Activated T-helper 2 cell treated with anti-CD3 and anti-CD28 coated beads, Interferon-gamma antibody, Interleukin-2, Interleukin-4, amounts not matched to agents 10 μg/mL and 5 μg/mL and 100 μg/mL, durations not matched to agents 14 hours and 24 hours and 36 hours (primary cell): ENCODE results near the gene MEGF8. TPM values are rescaled to one million over a fixed set of nuclear protein-coding genes. Genes with fewer than 3 reads are reported as not detected.
A peak's percentile ranks its signal among the peaks of the same experiment; 100 is the strongest.

Experiments used
- DNase-seq: peaks from one replicate; pipeline ENCODE4 v3.0.0; 2021; ENCODE audit warnings: low spot score
- H3K27ac Mint-ChIP-seq: one replicate; pipeline ENCODE4 v1.8.0; 2021; ENCODE audit warnings: mixed read lengths
- H3K27me3 Mint-ChIP-seq: one replicate; pipeline ENCODE4 v1.8.0; 2021; ENCODE audit warnings: low read depth, mixed read lengths
- H3K36me3 Mint-ChIP-seq: one replicate; pipeline ENCODE4 v1.8.0; 2021; ENCODE audit warnings: low read depth, mixed read lengths
- H3K4me1 Mint-ChIP-seq: one replicate; pipeline ENCODE4 v1.8.0; 2021; ENCODE audit warnings: low read depth, mixed read lengths
- H3K4me3 Mint-ChIP-seq: one replicate; pipeline ENCODE4 v1.8.0; 2021; ENCODE audit warnings: low read depth, mild to moderate bottlenecking, moderate library complexity, mixed read lengths
- H3K9me3 Mint-ChIP-seq: one replicate; pipeline ENCODE4 v1.8.0; 2021; ENCODE audit warnings: mixed read lengths
- intact Hi-C: fragments of 100-400 bp; cut with micrococcal nuclease; formaldehyde crosslinking; loops from one replicate; pipeline ENCODE4 v1.15.1; 2023
- total RNA-seq: library from RNA; stranded (reverse); gene quantifications from 2 replicates; pipeline ENCODE4 v1.2.3, GENCODE V29; 2022

The MEGF8 gene
- total RNA-seq, result 9.7 and 10.3 TPM in 2 replicates

GRCh38 chr19:42325308-42325895 is at the start of gene MEGF8:
TSS of gene MEGF8 (plus strand) at chr19:42325635. CDS start at chr19:42326244, 609 bp downstream.
- Mint-ChIP-seq H3K36me3 (no peaks in the 10 kb centered on the region), H3K4me1 (peaks cover 12% of the 10 kb centered on the region), H3K9me3 (no peaks in the 10 kb centered on the region), H3K4me3 (peak within 1 kb of the TSS; percentile 87), H3K27ac (peak within 1 kb of the TSS; percentile 73), H3K27me3 (peaks cover 25% of the 10 kb centered on the region)
- intact Hi-C loops, result loop anchor here (1.0 to 2.0 kb wide), 5 partner anchors 12 to 217 kb away; partner anchors contain the start of gene TMEM145
- DNase-seq, result peak; percentile 98

- peak overlapping the region; percentile 0 for H3K4me3 Mint-ChIP-seq
- no peak for DNase-seq
- intact Hi-C loops, result no loop called here
- H3K9me3 Mint-ChIP-seq, result no peaks in the 10 kb centered on the region
- peaks cover 34% of the 10 kb centered on the region for H3K4me1 Mint-ChIP-seq
- peak overlapping the region; percentile 74 for H3K27ac Mint-ChIP-seq
- H3K27me3 Mint-ChIP-seq, result no peaks in the 10 kb centered on the region
- peaks cover 43% of the 10 kb centered on the region for H3K36me3 Mint-ChIP-seq
Measured at GRCh38 chr19:42276284-42276683, 49.2 kb upstream of the MEGF8 start.

DNA sequence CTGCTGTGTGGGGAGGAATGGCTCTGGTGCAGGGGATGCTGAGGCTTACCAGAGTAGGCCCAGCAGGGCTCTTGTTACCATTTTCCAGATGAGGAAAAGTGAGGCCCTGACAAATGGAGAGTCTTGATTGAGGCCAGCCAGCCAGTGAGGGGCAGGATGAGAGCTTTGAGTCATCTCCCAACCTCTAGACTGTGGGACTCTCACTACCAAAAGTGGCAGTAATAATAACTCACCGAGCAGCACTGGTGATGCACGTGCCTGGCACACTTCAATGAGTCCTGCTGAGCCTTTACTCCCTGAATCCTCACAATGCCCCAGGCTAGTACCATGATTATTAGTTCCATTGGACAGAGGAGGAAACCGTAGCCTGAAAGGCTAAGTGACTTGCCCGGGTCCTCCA is 48.6 kb upstream of the MEGF8 start:
- intact Hi-C loops, result no loop called here
- peaks cover 34% of the 10 kb centered on the region for H3K4me1 Mint-ChIP-seq
- H3K9me3 Mint-ChIP-seq, result no peaks in the 10 kb centered on the region
- no peaks in the 10 kb centered on the region for H3K27me3 Mint-ChIP-seq
- H3K27ac Mint-ChIP-seq, result peak overlapping the region; percentile 46
- no peak for DNase-seq
- H3K36me3 Mint-ChIP-seq, result peaks cover 38% of the 10 kb centered on the region
- H3K4me3 Mint-ChIP-seq, result no peak overlapping the region

- intact Hi-C loops, result no loop called here
- no peak overlapping the region for H3K4me3 Mint-ChIP-seq
- H3K4me1 Mint-ChIP-seq, result peaks cover 42% of the 10 kb centered on the region
- peak overlapping the region; percentile 36 for H3K27ac Mint-ChIP-seq
- no peaks in the 10 kb centered on the region for H3K9me3 Mint-ChIP-seq
- peaks cover 38% of the 10 kb centered on the region for H3K36me3 Mint-ChIP-seq
- no peak for DNase-seq
- no peaks in the 10 kb centered on the region for H3K27me3 Mint-ChIP-seq
Measured at GRCh38 chr19:42277821-42278451, 47.5 kb upstream of the MEGF8 start.

DNA sequence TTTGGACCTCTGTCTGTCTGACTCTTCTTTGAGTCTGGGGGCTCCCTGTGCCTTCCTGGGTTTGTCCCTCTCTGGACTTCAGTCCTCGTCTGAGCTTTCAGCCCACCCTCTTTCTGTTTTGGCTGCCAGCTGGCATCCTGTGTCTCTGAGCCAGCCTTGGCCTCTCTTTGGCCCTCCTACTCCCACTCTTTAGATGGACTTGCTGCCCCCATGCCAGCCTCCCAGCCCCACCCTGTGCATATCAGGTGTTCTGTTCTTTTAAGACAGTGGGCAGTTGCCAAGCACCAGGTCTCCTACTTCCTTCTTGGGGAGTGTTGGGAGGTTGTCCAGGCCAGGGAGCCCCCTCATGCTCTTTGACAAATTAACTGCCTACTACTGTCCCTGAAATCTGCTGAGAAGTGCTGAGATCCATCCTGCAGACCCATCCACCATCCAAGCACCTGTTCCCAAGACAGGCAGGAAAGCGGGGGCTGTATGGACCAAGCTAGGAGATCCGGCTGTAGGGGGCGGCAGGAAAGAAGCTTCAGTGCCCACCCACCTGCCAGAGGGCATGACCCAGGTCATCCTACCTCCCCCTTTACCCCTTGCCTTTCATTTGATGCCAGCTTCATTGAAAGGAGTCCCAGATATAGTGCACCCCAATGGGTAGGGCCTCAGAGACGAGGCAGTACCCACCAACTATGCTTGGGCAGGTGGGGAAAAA is 46.8 kb upstream of the MEGF8 start:
- Mint-ChIP-seq H3K4me1 (peaks cover 42% of the 10 kb centered on the region), H3K27me3 (no peaks in the 10 kb centered on the region), H3K4me3 (peak overlapping the region; percentile 91), H3K27ac (peak overlapping the region; percentile 93), H3K36me3 (peaks cover 33% of the 10 kb centered on the region), H3K9me3 (no peaks in the 10 kb centered on the region)
- intact Hi-C loops, result loop anchor here (1.0 kb wide), 1 partner anchor 8 kb away; no protein-coding TSS in a partner anchor
- DNase-seq, result no peak

DNA sequence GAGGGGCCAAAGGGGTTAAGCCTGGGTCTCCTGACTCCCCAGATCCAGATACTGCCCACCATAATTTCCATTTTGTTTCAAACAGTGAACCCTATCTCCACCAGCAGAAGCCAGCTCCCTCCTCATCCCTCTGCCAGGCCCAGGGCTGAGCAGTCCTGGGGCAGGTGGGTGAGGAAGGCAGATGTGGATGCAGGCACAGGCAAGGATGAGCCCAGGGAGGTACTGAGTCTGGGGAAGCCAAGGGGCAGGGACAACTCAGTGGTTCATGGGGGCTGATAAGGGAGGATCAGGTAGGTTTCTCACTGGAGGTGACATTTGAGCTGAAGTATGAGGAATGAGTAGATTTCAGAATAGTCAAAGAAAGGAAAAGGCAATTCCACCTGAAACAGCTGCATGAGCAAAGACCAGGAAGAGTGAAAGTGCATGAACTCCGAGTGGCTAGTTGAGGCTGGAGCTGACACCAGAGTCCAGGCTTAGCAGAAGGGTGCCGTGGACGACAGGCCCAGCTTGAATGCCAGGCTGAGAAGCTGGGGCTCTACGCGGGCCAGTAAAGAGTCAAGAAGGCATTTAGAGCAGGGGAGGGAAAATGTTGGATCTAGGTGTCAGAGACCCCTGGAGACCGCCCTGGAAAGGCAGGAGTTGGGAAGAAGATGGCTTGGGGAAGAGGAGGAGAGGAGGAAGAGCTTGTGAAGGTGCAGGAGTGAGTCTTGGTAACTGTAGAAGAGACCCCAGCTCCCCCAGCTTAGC is 46.1 kb upstream of the MEGF8 start:
- Mint-ChIP-seq H3K27ac (peak overlapping the region; percentile 93), H3K27me3 (no peaks in the 10 kb centered on the region), H3K9me3 (no peaks in the 10 kb centered on the region), H3K4me1 (peaks cover 42% of the 10 kb centered on the region), H3K4me3 (peak overlapping the region; percentile 91), H3K36me3 (peaks cover 28% of the 10 kb centered on the region)
- no peak for DNase-seq
- intact Hi-C loops, result loop anchor here (1.0 kb wide), 1 partner anchor 9 kb away; no protein-coding TSS in a partner anchor

DNA sequence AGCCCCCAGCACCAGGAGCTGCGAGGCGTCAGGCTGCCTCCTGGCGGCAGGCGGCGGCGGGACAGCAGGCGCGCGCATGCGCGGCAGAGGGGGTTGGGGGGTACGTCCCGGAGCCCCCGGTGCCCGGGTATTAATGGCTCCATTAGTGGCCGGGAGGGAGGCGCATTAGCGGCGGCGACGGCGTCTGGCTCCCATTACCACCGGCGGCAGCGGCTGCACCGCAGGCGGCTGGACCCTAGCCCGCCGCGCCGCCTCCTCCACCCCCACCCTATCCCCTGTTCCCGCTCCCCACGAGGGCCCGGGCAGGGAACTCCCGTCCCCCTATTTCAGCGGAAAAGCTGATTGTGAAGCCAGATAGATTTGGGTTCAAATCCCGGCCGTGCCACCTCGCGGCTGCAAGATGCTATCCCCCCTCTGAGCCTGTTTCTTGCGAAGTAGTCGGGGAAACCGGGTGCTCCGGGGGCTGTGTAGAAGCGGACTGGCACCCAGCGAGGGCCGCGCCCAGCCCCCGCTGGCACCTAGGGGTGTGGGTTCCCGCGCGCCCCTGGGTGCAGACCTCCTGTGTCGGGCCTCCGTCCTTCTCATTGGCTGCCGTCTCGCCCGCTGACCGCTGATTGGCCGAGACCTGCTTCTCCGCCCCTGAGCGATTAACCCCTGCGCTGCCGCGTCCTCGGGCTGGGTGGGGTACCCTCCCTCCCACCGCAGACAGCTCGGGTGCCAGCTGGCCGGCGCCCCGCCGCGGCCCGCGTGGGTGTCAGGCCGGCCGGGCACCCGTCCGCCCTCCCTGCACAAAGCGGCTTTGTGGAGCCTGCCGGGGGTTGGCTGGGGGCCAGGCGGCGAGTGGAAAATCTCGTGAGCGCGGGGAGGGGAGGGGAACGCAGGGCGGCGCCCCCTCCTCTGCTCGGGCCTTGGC is 45.3 kb upstream of the MEGF8 start:
- Mint-ChIP-seq H3K4me1 (peaks cover 44% of the 10 kb centered on the region), H3K4me3 (peak overlapping the region; percentile 91), H3K27me3 (no peaks in the 10 kb centered on the region), H3K27ac (peak overlapping the region; percentile 93), H3K9me3 (no peaks in the 10 kb centered on the region), H3K36me3 (peaks cover 19% of the 10 kb centered on the region)
- intact Hi-C loops, result loop anchor here (1.0 kb wide), 1 partner anchor 10 kb away; no protein-coding TSS in a partner anchor
- DNase-seq, result peak; percentile 86

- Mint-ChIP-seq H3K4me3 (peak overlapping the region; percentile 78), H3K9me3 (no peaks in the 10 kb centered on the region), H3K27me3 (no peaks in the 10 kb centered on the region), H3K4me1 (peaks cover 46% of the 10 kb centered on the region), H3K27ac (peak overlapping the region; percentile 16), H3K36me3 (peaks cover 16% of the 10 kb centered on the region)
- DNase-seq, result no peak
- intact Hi-C loops, result no loop called here
Measured at GRCh38 chr19:42280815-42281145, 44.7 kb upstream of the MEGF8 start.

- no peaks in the 10 kb centered on the region for H3K9me3 Mint-ChIP-seq
- peak overlapping the region; percentile 78 for H3K4me3 Mint-ChIP-seq
- H3K27ac Mint-ChIP-seq, result peak overlapping the region; percentile 89
- DNase-seq, result no peak
- H3K36me3 Mint-ChIP-seq, result peaks cover 16% of the 10 kb centered on the region
- H3K4me1 Mint-ChIP-seq, result peaks cover 46% of the 10 kb centered on the region
- H3K27me3 Mint-ChIP-seq, result no peaks in the 10 kb centered on the region
- intact Hi-C loops, result no loop called here
Measured at GRCh38 chr19:42281146-42281826, 44.1 kb upstream of the MEGF8 start.

DNA sequence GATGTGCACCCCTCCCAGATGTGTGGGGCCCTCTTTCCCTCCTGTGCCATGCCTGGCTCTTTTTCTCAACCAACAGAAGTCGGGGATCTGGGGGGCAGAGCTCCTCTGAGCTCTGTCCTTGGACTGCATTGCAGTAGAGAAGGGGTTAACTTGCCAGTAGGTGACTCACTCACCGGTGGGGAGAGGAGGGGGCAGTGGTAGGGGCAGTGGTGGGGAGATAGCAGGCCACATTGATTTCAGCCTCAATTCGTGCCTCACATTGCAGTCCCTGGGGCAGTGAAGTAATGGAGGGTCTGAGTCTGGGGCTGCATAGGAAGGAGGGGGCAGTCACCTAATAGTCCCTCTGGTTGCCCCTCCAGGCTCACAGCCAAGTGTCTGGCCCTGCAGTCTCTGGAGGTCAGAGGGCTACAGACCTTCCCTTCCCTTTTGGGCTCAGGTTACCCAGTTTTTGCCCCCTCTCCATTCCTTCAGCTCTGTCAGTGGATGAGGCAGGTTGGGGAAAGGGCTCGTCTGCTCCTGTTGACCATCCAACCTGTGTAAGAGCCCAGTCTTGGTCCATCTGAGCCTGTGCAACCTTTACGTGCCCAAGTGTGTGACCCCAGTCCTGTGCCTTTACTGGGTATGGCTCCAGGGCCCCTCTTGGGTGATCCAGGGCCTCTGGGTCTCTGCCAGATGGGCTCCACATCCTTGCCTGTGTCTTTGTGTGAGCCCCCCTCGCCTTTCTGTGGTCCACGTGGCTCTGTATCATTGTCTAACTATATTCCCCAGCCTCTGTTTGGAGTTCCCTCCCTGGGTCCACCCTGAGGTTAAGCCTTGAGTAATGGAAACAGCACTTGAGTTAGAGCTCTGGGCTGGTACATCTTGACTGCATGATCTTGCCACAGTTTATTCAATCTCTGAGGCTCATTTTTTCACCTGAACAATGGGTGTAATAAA is 43.3 kb upstream of the MEGF8 start:
- no peak for DNase-seq
- intact Hi-C loops, result loop anchor here (2.0 kb wide), 4 partner anchors 21 to 149 kb away; partner anchors contain the start of genes MEGF8, PAFAH1B3, POU2F2 and PRR19
- peaks cover 14% of the 10 kb centered on the region for H3K36me3 Mint-ChIP-seq
- peak overlapping the region; percentile 78 for H3K4me3 Mint-ChIP-seq
- peaks cover 39% of the 10 kb centered on the region for H3K4me1 Mint-ChIP-seq
- no peaks in the 10 kb centered on the region for H3K27me3 Mint-ChIP-seq
- H3K27ac Mint-ChIP-seq, result peak overlapping the region; percentile 89
- H3K9me3 Mint-ChIP-seq, result no peaks in the 10 kb centered on the region
